Fibroblast of lung (primary cell): Measurements from ENCODE around the gene TEDC2. TPM values are rescaled to one million over a fixed set of nuclear protein-coding genes. Genes with fewer than 3 reads are reported as not detected.

ENCODE experiments used
- DNase-seq, 2 donors: peaks; one replicate each; pipeline versions ENCODE4 v3.0.0 to v3.0.0-alpha.2; 2010; ENCODE audit warnings: low read depth in 2 of 2
- H2AFZ ChIP-seq: 2 replicates; pipeline ENCODE4 v1.5.1; 2012; ENCODE audit warnings: low read length, control low read depth, inconsistent platforms
- H3K27ac ChIP-seq: 2 replicates; pipeline ENCODE4 v1.5.1; 2011; ENCODE audit warnings: low read length, control low read depth; ENCODE audit not compliant: insufficient read depth
- H3K27me3 ChIP-seq: 2 replicates; pipeline ENCODE4 v1.5.1; 2011; ENCODE audit warnings: mild to moderate bottlenecking, low read length; ENCODE audit not compliant: control insufficient read depth, insufficient read depth
- H3K36me3 ChIP-seq: 2 replicates; pipeline ENCODE4 v1.5.1; 2011; ENCODE audit warnings: low read length; ENCODE audit not compliant: control insufficient read depth, insufficient read depth
- H3K4me1 ChIP-seq: 2 replicates; pipeline ENCODE4 v1.5.1; 2011; ENCODE audit warnings: low read length; ENCODE audit not compliant: control insufficient read depth, insufficient read depth; ENCODE audit errors: extremely low read depth
- H3K4me2 ChIP-seq: 2 replicates; pipeline ENCODE4 v1.5.1; 2011; ENCODE audit warnings: low read length, control low read depth; ENCODE audit not compliant: insufficient read depth; ENCODE audit errors: extremely low read depth
- H3K4me3 ChIP-seq, 4 experiments: fragments of 200-600 bp in 1 of 4; sonication (generic) in 1 of 4; replicated peaks in 1 of 4; 2 replicates each; pipeline ENCODE4 v1.5.1; 2011 to 2016; ENCODE audit warnings: low read length in 4 of 4, low read depth in 3 of 4, mild to moderate bottlenecking in 3 of 4, control low read depth in 2 of 4, inconsistent platforms in 1 of 4, mixed read lengths in 1 of 4; ENCODE audit not compliant: insufficient read depth in 1 of 4; ENCODE audit errors: control extremely low read depth in 1 of 4
- H3K79me2 ChIP-seq: 2 replicates; pipeline ENCODE4 v1.5.1; 2012; ENCODE audit warnings: mild to moderate bottlenecking, low read length, inconsistent platforms; ENCODE audit not compliant: control insufficient read depth, insufficient read depth
- H3K9ac ChIP-seq: 2 replicates; pipeline ENCODE4 v1.5.1; 2011; ENCODE audit warnings: mild to moderate bottlenecking, low read length, control low read depth; ENCODE audit not compliant: insufficient read depth
- H3K9me3 ChIP-seq: 2 replicates; pipeline ENCODE4 v1.5.1; 2012; ENCODE audit warnings: low read depth, low read length; ENCODE audit not compliant: control insufficient read depth, insufficient read depth
- H4K20me1 ChIP-seq: 2 replicates; pipeline ENCODE4 v1.5.1; 2011; ENCODE audit warnings: low read length; ENCODE audit not compliant: control insufficient read depth, insufficient read depth; ENCODE audit errors: extremely low read depth
- EZH2 ChIP-seq: IDR thresholded peaks from 2 replicates; pipeline ENCODE4 v1.5.1; 2012; ENCODE audit warnings: low read length, control low read depth, mild to moderate bottlenecking; ENCODE audit errors: missing control alignments
- polyA plus RNA-seq, 2 donors: library from polyadenylated mRNA; depleted of rRNA in 1 of 2; stranded (reverse) in 1 of 2; unstranded in 1 of 2; fragments of >200 nt; gene quantifications; 2 replicates each; pipeline ENCODE4 v1.2.1, GENCODE V29; 2011 to 2012; ENCODE audit warnings: missing spikeins in 1 of 2
- total RNA-seq: library from RNA; depleted of rRNA; stranded (reverse); fragments of >200 nt; gene quantifications from 2 replicates; pipeline ENCODE4 v1.2.1, GENCODE V29; 2014
- TF ChIP-seq, protein P1 (sequence below), 2 donors: IDR thresholded peaks in 1 of 2; conservative IDR thresholded peaks in 1 of 2; 1 replicate in 1 of 2; 2 replicates in 1 of 2; pipeline ENCODE4 v1.5.1; 2011 to 2012; ENCODE audit warnings: low read length in 2 of 2, control low read depth in 1 of 2, inconsistent platforms in 1 of 2, low read depth in 1 of 2, mild to moderate bottlenecking in 1 of 2

TEDC2 gene
- total and polyA plus RNA-seq, 2 donors (not counting 1 experiment from before 2014, with no cell fraction given), result 1.2 to 1.7 TPM

DNA sequence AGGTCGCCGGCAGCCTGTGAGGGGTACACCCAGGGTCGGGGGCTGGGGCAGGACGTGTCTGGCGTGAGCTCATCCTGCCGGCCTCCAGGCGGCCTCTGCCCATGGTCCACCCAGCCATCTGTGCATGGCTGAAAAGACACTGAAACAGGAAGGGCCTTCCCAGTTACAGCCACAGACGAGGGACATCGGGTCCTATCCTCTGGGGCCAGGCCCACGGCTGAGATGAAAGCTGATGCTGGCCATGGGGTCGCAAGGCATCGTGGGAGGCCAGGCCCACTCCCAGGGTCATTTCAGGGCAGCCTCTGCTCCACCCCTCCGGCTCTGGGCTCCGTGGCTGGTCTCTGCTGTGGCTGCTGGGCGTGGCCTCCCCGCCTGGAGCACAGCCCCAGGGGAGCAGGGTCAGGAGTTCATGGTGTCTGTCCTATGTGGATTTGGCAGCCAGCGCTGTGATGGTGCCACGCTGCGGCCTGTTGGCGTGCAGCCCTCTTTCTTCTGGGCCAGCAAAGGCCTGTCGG lies 37.3 kb downstream of the TEDC2 start:
- H3K27ac ChIP-seq, result no peak overlapping the region
- TF ChIP-seq, protein P1, sequence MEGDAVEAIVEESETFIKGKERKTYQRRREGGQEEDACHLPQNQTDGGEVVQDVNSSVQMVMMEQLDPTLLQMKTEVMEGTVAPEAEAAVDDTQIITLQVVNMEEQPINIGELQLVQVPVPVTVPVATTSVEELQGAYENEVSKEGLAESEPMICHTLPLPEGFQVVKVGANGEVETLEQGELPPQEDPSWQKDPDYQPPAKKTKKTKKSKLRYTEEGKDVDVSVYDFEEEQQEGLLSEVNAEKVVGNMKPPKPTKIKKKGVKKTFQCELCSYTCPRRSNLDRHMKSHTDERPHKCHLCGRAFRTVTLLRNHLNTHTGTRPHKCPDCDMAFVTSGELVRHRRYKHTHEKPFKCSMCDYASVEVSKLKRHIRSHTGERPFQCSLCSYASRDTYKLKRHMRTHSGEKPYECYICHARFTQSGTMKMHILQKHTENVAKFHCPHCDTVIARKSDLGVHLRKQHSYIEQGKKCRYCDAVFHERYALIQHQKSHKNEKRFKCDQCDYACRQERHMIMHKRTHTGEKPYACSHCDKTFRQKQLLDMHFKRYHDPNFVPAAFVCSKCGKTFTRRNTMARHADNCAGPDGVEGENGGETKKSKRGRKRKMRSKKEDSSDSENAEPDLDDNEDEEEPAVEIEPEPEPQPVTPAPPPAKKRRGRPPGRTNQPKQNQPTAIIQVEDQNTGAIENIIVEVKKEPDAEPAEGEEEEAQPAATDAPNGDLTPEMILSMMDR (conservative IDR thresholded peaks at IDR 0.05 in 1 of 2, IDR thresholded peaks at IDR 0.05 in 1 of 2; ENCODE audit: low read depth in 1 of 2, low read length in 2 of 2), result no peak
- DNase-seq, result peak in 1 of 2 donors; percentile 36

DNA sequence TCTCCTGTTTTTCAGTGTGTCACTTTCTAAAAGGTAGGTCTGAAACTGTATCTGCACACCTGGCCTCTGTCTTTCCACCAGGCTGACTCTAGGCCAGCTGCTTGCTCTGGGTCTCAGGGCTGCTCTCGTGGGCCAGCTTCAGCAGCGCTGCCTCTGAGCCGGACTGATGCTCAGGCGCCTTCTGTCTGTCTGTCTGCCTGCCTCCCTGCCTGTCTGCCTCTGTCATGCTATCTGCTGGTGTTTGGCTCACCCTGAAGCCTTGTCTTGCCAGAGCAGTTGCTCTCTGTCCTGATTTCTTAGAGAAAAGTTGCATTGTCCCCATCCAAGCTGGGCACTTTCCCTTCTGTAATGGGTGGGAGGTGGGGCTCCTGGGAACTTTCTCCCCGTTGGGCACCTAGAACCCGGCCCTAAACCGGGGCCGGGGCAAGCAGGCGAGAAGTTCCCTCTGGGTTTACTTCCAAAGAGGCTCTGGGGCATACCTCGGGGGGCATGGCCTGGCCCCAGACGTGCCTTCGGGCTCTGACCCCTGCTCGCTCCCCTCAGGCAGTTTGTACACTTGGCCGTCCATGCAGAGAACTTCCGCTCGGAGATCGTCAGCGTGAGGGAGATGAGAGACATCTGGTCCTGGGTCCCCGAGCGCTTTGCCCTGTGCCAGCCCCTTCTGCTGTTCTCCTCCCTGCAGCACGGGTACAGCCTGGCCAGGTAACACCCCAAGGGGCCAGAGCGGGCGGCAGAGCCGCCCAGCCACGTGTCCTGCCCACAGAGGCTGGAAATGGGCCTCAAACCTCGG lies 38.0 kb downstream of the TEDC2 start:
- no peak overlapping the region for H3K9ac ChIP-seq
- no peak overlapping the region for H3K4me3 ChIP-seq
- H3K27ac ChIP-seq, result no peak overlapping the region
- H3K4me2 ChIP-seq, result peak overlapping the region; percentile 4
- H3K4me1 ChIP-seq, result peaks cover 6% of the 10 kb centered on the region
- no peak for TF ChIP-seq EZH2
- TF ChIP-seq, protein P1 (conservative IDR thresholded peaks at IDR 0.05 in 1 of 2, IDR thresholded peaks at IDR 0.05 in 1 of 2; ENCODE audit: low read depth in 1 of 2, low read length in 2 of 2), result no peak
- no peaks in the 10 kb centered on the region for H3K27me3 ChIP-seq
- H2AFZ ChIP-seq, result no peak overlapping the region
- DNase-seq, result no peak
- no peaks in the 10 kb centered on the region for H3K9me3 ChIP-seq
- H3K79me2 ChIP-seq, result no peaks in the 10 kb centered on the region
- peaks cover 12% of the 10 kb centered on the region for H3K36me3 ChIP-seq
- no peaks in the 10 kb centered on the region for H4K20me1 ChIP-seq

More for the DNA sequence above, 37.3 kb downstream of the TEDC2 start:
- H3K36me3 ChIP-seq, result peaks cover 12% of the 10 kb centered on the region
- H3K4me1 ChIP-seq, result peaks cover 6% of the 10 kb centered on the region
- no peaks in the 10 kb centered on the region for H3K27me3 ChIP-seq
- H3K9ac ChIP-seq, result no peak overlapping the region
- H3K79me2 ChIP-seq, result no peaks in the 10 kb centered on the region
- no peak overlapping the region for H3K4me3 ChIP-seq
- H3K4me2 ChIP-seq, result peak overlapping the region; percentile 4
- no peak overlapping the region for H2AFZ ChIP-seq
- no peaks in the 10 kb centered on the region for H3K9me3 ChIP-seq
- no peaks in the 10 kb centered on the region for H4K20me1 ChIP-seq

DNA sequence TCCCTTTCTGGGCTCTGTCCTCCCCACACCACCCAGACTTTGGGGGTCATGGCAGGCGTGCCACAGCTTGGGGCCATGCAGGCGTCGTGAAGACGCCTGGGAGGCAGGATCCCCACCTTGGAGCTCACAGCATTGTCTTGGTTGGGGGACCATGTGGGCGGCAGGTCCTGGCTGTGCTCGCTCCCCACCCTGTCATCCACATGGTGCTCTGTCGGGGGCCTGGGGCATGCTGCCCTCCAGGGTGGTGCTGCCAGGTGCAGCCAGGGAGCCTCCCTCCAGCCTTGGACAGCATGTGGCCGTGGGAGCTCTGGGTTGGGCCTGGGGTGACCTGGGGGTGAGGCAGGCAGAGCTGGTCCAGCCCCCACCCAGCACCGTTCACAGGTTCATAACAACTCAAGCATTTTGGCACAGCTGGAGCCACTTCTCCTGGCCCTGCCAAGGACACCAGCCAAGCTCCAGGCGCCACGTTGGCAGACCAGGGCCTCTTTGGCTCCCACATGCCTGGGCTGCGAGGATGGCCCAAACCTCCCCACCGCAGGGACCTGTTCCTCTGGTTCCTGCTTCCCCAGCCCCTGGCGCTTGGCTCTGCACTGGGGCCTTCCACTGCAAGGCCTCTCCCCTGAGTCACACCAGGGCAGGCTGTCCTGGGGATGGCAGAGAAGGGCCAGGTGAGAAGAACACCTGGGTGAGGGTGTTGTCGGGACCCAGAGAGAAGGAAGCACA lies 38.8 kb downstream of the TEDC2 start:
- peaks cover 12% of the 10 kb centered on the region for H3K36me3 ChIP-seq
- no peak overlapping the region for H3K4me2 ChIP-seq
- TF ChIP-seq, protein P1 (conservative IDR thresholded peaks at IDR 0.05 in 1 of 2, IDR thresholded peaks at IDR 0.05 in 1 of 2; ENCODE audit: low read depth in 1 of 2, low read length in 2 of 2), result no peak
- no peak for TF ChIP-seq EZH2
- no peak for DNase-seq
- H3K4me3 ChIP-seq, result no peak overlapping the region
- no peaks in the 10 kb centered on the region for H4K20me1 ChIP-seq
- H3K79me2 ChIP-seq, result no peaks in the 10 kb centered on the region
- H3K27me3 ChIP-seq, result no peaks in the 10 kb centered on the region
- no peak overlapping the region for H2AFZ ChIP-seq
- no peak overlapping the region for H3K27ac ChIP-seq
- H3K9ac ChIP-seq, result no peak overlapping the region
- H3K4me1 ChIP-seq, result peaks cover 6% of the 10 kb centered on the region
- no peaks in the 10 kb centered on the region for H3K9me3 ChIP-seq
